ENCODE data around the gene CFAP46.
"Not testable (repeated sequence)": the region's sequence is repeated elsewhere in the genome, so short reads cannot be mapped to it uniquely, and the experiment has no call there.

The CFAP46 gene

DNA sequence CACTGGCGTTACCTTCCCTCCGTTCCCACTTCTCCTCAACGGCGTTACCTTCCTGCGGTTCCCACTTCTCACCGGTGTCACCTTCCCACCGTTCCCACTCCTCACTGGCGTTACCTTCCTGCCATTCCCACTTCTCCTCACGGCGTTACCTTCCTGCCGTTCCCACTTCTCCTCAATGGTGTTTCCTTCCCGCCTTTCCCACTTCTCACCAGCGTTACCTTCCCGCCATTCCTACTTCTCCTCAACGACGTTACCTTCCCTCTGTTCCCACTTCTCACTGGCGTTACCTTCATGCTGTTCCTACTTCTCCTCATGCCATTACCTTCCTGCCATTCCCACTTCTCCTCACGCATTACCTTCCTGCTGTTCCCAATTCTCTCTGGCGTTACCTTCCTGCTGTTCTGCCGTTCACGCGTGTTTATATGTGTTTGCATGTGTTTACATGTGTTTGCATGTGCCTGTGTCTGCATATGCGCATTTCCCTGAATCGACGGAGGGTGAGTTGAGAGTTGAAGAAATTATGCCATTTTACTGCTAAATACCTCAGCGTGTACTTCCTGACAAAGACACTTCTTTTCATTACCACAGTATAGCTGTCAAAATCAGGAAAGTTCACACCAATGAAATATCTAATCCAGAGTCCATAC lies 23.2 kb upstream of the CFAP46 start:
- peaks cover 0 to 23% (median 14%) of the 10 kb centered on the region in 5 experiments for H3K27me3 ChIP-seq (replicated peaks in 2 of 5; ENCODE audit: control insufficient read depth in 4 of 5, insufficient read depth in 5 of 5, low read length in 4 of 5)
- whole genome bisulfite sequencing (ENCODE audit: insufficient coverage), result 73% methylated on average over 18 of the region's 26 CpGs
- CTCF ChIA-PET, result no interaction called here
- peaks cover 0 to 10% (median 4%) of the 10 kb centered on the region in 4 experiments for H3K4me1 ChIP-seq (ENCODE audit: control extremely low read depth in 1 of 4, control insufficient read depth in 4 of 4, insufficient read depth in 4 of 4, low read length in 3 of 4)
- DNase-seq, result peak in 2 of 3 donors; percentile 20 to 33
- no peak overlapping the region for H3K4me3 ChIP-seq (ENCODE audit: control insufficient read depth in 1 of 7, extremely low read depth in 1 of 7, insufficient read depth in 4 of 7, low read depth in 2 of 7, low read length in 6 of 7)
- H3K9me3 ChIP-seq (ENCODE audit: control extremely low read depth in 1 of 5, control insufficient read depth in 4 of 5, insufficient read depth in 2 of 5, low read depth in 1 of 5, low read length in 4 of 5), result peaks cover 0 to 8% (median 0%) of the 10 kb centered on the region in 5 experiments
- POLR2A ChIA-PET, result no interaction called here
- no peak overlapping the region for H3K27ac ChIP-seq (ENCODE audit: insufficient read depth in 1 of 2, low read depth in 1 of 2, low read length in 2 of 2, poor library complexity in 1 of 2, severe bottlenecking in 2 of 2)
- H3K36me3 ChIP-seq (ENCODE audit: control insufficient read depth in 4 of 4, insufficient read depth in 4 of 4, low read length in 3 of 4), result no peaks in the 10 kb centered on the region

DNA sequence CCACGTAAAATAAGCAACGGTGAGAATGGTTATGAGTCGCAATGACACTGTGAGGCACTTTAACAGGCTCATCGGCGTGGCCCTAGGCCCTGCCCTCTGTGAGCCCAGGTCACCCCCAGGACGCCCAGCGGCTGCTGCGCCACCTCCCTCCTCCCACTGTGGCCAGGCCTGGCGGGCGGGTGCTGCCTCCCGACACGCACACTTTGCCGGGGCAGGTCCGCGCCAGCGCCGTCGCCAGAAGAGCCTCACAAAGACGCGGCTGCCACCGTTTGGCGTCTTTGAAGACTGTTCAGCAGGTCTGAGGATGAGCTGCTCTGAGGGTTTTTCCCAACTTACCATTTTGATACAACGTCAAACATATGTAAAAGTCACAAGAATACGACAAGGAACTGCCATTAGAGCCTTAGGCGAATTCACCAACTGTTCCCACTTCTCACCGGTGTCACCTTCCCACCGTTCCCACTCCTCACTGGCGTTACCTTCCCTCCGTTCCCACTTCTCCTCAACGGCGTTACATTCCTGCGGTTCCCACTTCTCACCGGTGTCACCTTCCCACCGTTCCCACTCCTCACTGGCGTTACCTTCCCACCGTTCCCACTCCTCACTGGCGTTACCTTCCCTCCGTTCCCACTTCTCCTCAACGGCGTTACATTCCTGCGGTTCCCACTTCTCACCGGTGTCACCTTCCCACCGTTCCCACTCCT lies 22.5 kb upstream of the CFAP46 start:
- POLR2A ChIA-PET; H3K36me3 ChIP-seq (ENCODE audit: control insufficient read depth in 4 of 4, insufficient read depth in 4 of 4, low read length in 3 of 4); CTCF ChIA-PET; H3K9me3 ChIP-seq (ENCODE audit: control extremely low read depth in 1 of 5, control insufficient read depth in 4 of 5, insufficient read depth in 2 of 5, low read depth in 1 of 5, low read length in 4 of 5); H3K27ac ChIP-seq (ENCODE audit: insufficient read depth in 1 of 2, low read depth in 1 of 2, low read length in 2 of 2, poor library complexity in 1 of 2, severe bottlenecking in 2 of 2): not testable (repeated sequence)
- peaks cover 0 to 10% (median 4%) of the 10 kb centered on the region in 4 experiments for H3K4me1 ChIP-seq (ENCODE audit: control extremely low read depth in 1 of 4, control insufficient read depth in 4 of 4, insufficient read depth in 4 of 4, low read length in 3 of 4)
- WGBS (ENCODE audit: insufficient coverage), result 61% methylated on average over 30 of the region's 43 CpGs
- H3K27me3 ChIP-seq (replicated peaks in 2 of 5; ENCODE audit: control insufficient read depth in 4 of 5, insufficient read depth in 5 of 5, low read length in 4 of 5), result peaks cover 0 to 20% (median 14%) of the 10 kb centered on the region in 5 experiments
- H3K4me3 ChIP-seq (ENCODE audit: control insufficient read depth in 1 of 7, extremely low read depth in 1 of 7, insufficient read depth in 4 of 7, low read depth in 2 of 7, low read length in 6 of 7), result peak overlapping the region in 1 of 7 experiments; percentile 53
- DNase-seq, result peak in 2 of 3 donors; percentile 51 to 64

DNA sequence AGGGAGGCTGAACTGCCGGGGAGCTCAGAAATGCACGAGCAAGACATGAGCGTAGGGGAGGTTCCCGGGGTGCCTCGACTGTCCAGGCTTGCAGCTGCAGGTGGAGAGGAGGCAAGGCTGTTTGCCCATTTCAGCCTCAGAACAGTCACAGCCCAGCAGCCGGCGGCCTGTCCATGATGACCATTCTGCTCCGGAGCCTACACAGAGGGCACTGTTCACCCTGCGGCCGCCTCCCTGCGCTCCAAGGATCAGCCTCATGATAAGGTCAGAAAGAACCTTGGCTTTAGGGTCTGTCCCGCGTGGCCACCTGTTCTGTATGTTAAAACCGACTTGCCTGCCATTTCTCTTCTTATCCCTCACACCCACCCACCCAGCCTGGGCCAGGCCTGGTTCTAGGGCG lies 21.9 kb upstream of the CFAP46 start:
- DNase-seq, result no peak
- H3K27me3 ChIP-seq (replicated peaks in 2 of 5; ENCODE audit: control insufficient read depth in 4 of 5, insufficient read depth in 5 of 5, low read length in 4 of 5), result peaks cover 0 to 21% (median 14%) of the 10 kb centered on the region in 5 experiments
- H3K36me3 ChIP-seq (ENCODE audit: control insufficient read depth in 4 of 4, insufficient read depth in 4 of 4, low read length in 3 of 4), result no peaks in the 10 kb centered on the region
- 94% methylated on average over 13 of the region's 15 CpGs for WGBS (ENCODE audit: insufficient coverage)
- H3K4me1 ChIP-seq (ENCODE audit: control extremely low read depth in 1 of 4, control insufficient read depth in 4 of 4, insufficient read depth in 4 of 4, low read length in 3 of 4), result peaks cover 0 to 10% (median 4%) of the 10 kb centered on the region in 4 experiments
- peaks cover 0 to 2% (median 0%) of the 10 kb centered on the region in 5 experiments for H3K9me3 ChIP-seq (ENCODE audit: control extremely low read depth in 1 of 5, control insufficient read depth in 4 of 5, insufficient read depth in 2 of 5, low read depth in 1 of 5, low read length in 4 of 5)
- peak overlapping the region in 1 of 7 experiments; percentile 53 for H3K4me3 ChIP-seq (ENCODE audit: control insufficient read depth in 1 of 7, extremely low read depth in 1 of 7, insufficient read depth in 4 of 7, low read depth in 2 of 7, low read length in 6 of 7)
- no peak overlapping the region for H3K27ac ChIP-seq (ENCODE audit: insufficient read depth in 1 of 2, low read depth in 1 of 2, low read length in 2 of 2, poor library complexity in 1 of 2, severe bottlenecking in 2 of 2)
- ChIA-PET POLR2A (no interaction called here), CTCF (no interaction called here)

DNA sequence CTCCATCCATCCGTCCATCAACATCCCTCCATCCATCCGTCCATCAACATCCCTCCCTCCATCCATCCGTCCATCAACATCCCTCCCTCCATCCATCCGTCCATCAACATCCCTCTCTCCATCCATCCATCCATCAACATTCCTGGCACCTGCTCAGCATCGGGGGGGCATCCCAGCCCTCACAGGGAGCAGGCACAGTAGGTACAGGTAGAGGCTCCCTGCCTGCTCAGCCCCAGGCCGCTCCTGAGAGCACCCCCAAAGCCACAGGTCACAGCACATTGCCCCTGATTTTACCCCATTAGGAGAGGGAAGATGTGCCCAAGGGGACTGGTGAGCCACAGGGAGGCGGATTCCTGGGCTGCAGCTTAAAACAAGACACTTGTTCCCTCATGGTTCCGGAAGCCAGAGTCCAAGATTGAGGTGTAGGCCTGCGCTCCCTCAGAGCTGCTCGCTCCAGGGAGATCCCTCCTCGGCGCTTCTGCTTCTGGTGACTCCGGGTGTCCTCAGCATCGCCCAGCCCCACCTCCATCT lies 21.1 kb upstream of the CFAP46 start:
- POLR2A ChIA-PET, result no interaction called here

DNA sequence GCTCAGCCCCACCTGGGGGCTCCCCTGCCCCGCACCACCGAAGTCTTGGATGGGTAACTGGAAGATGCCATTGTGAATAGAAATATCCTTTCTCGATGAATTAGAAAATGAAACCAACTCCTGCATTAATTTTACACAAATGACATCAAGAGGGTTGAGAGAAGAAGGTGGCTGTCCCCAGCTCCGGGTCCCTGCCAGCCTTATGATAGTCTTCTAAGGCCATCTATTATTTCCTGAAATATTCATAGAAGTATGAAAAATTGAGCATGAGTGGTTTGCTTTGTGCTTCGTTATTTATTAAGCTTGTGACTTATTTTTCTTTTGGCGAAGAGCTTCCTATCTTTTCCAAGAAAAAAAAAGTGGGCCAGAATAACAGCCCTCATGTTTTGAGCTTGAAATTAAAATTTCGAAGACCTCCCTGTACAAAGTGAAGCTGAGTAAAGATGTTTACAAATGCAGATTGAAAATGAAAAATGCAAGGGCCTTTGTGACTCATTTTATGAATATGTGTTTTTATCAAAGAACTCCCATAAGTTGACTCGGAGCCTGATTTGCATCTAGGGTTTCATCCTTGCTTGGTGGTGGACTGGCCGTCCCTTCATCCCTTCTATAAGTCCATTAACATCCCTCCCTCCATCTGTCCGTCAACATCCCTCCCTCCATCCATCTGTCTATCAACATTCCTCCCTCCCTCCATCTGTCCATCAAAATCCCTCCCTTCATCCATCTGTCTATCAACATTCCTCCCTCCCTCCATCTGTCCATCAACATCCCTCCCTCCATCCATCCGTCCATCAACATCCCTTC lies 20.5 kb upstream of the CFAP46 start:
- peak in 2 of 3 donors; percentile 13 to 47 for DNase-seq
- CTCF ChIA-PET, result interaction anchor here (1.2 kb wide), 1 partner anchor 23 kb away, joined by 3 read pairs; no protein-coding TSS in a partner anchor
- peak overlapping the region; percentile 42 to 95 (median 75) for H3K4me3 ChIP-seq (ENCODE audit: control insufficient read depth in 1 of 7, extremely low read depth in 1 of 7, insufficient read depth in 4 of 7, low read depth in 2 of 7, low read length in 6 of 7)
- peaks cover 0 to 15% (median 9%) of the 10 kb centered on the region in 5 experiments for H3K27me3 ChIP-seq (replicated peaks in 2 of 5; ENCODE audit: control insufficient read depth in 4 of 5, insufficient read depth in 5 of 5, low read length in 4 of 5)
- peaks cover 0 to 10% (median 4%) of the 10 kb centered on the region in 4 experiments for H3K4me1 ChIP-seq (ENCODE audit: control extremely low read depth in 1 of 4, control insufficient read depth in 4 of 4, insufficient read depth in 4 of 4, low read length in 3 of 4)
- 91% methylated on average over 6 of the region's 11 CpGs for WGBS (ENCODE audit: insufficient coverage)
- peak overlapping the region in 1 of 2 experiments; percentile 54 for H3K27ac ChIP-seq (ENCODE audit: insufficient read depth in 1 of 2, low read depth in 1 of 2, low read length in 2 of 2, poor library complexity in 1 of 2, severe bottlenecking in 2 of 2)
- H3K36me3 ChIP-seq (ENCODE audit: control insufficient read depth in 4 of 4, insufficient read depth in 4 of 4, low read length in 3 of 4), result no peaks in the 10 kb centered on the region
- POLR2A ChIA-PET, result no interaction called here
- H3K9me3 ChIP-seq (ENCODE audit: control extremely low read depth in 1 of 5, control insufficient read depth in 4 of 5, insufficient read depth in 2 of 5, low read depth in 1 of 5, low read length in 4 of 5), result no peaks in the 10 kb centered on the region

More for the DNA sequence above, 21.1 kb upstream of the CFAP46 start:
- Histone ChIP-seq H3K27ac (ENCODE audit: insufficient read depth in 1 of 2, low read depth in 1 of 2, low read length in 2 of 2, poor library complexity in 1 of 2, severe bottlenecking in 2 of 2) (no peak overlapping the region), H3K36me3 (ENCODE audit: control insufficient read depth in 4 of 4, insufficient read depth in 4 of 4, low read length in 3 of 4) (no peaks in the 10 kb centered on the region), H3K4me1 (ENCODE audit: control extremely low read depth in 1 of 4, control insufficient read depth in 4 of 4, insufficient read depth in 4 of 4, low read length in 3 of 4) (peaks cover 0 to 10% (median 4%) of the 10 kb centered on the region in 4 experiments), H3K27me3 (replicated peaks in 2 of 5; ENCODE audit: control insufficient read depth in 4 of 5, insufficient read depth in 5 of 5, low read length in 4 of 5) (peaks cover 0 to 15% (median 13%) of the 10 kb centered on the region in 5 experiments), H3K9me3 (ENCODE audit: control extremely low read depth in 1 of 5, control insufficient read depth in 4 of 5, insufficient read depth in 2 of 5, low read depth in 1 of 5, low read length in 4 of 5) (no peaks in the 10 kb centered on the region), H3K4me3 (ENCODE audit: control insufficient read depth in 1 of 7, extremely low read depth in 1 of 7, insufficient read depth in 4 of 7, low read depth in 2 of 7, low read length in 6 of 7) (no peak overlapping the region)
- CTCF ChIA-PET, result no interaction called here
- DNase-seq, result no peak
- WGBS (ENCODE audit: insufficient coverage), result 96% methylated on average over 11 of the region's 14 CpGs

DNA sequence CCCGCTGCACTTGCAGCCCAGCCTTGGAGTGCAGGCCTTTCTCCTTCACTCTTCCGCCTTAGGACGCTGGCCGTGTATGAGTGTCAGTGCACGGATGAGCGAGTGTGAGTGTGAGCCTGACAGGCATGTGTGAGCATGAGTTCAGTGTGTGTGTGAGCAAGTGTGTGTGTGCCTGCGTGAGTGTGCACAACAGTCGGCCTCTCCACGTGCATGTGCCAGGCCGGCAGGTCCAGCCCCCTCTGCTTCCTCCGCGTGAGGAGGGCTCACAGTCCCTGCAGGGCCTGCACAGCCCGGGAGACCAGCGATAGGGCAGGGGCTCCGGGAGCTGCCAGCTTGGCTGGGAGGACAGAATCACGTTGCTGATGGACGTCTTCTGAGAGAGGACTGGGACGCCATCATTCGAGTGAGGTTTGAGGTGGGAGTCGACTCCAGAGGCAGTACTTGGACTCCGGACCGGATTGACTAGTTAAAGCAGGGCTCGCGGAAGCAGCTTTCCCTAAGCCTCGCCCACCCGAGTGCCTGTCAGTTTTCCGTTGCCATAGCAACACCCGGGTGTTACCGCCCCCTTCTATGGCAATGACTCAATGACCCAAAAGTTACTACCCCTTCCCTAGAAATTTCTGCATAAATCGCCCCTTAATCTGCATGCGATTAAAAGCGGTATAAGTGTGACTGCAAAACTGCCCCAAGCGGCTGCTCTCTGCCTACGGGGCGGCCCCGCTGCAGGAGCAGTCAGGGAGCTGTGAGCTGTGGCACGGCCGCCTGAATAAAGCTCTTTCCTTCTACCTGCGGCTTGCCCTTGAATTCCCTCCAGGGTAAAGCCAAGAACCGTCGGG lies 19.6 kb upstream of the CFAP46 start:
- CTCF ChIA-PET, result interaction anchor here (0.7 to 1.2 kb wide), 2 partner anchors 22 to 24 kb away, joined by 3 read pairs; no protein-coding TSS in a partner anchor

More for the DNA sequence above, 19.6 kb upstream of the CFAP46 start:
- peaks cover 0 to 10% (median 4%) of the 10 kb centered on the region in 4 experiments for H3K4me1 ChIP-seq (ENCODE audit: control extremely low read depth in 1 of 4, control insufficient read depth in 4 of 4, insufficient read depth in 4 of 4, low read length in 3 of 4)
- 3% methylated on average over 34 of the region's 41 CpGs for WGBS (ENCODE audit: insufficient coverage)
- DNase-seq, result peak; percentile 70 to 89 (median 85)
- no peaks in the 10 kb centered on the region for H3K36me3 ChIP-seq (ENCODE audit: control insufficient read depth in 4 of 4, insufficient read depth in 4 of 4, low read length in 3 of 4)
- POLR2A ChIA-PET, result no interaction called here
- no peaks in the 10 kb centered on the region for H3K9me3 ChIP-seq (ENCODE audit: control extremely low read depth in 1 of 5, control insufficient read depth in 4 of 5, insufficient read depth in 2 of 5, low read depth in 1 of 5, low read length in 4 of 5)
- peak overlapping the region; percentile 42 to 95 (median 75) for H3K4me3 ChIP-seq (ENCODE audit: control insufficient read depth in 1 of 7, extremely low read depth in 1 of 7, insufficient read depth in 4 of 7, low read depth in 2 of 7, low read length in 6 of 7)
- peaks cover 0 to 15% (median 7%) of the 10 kb centered on the region in 5 experiments for H3K27me3 ChIP-seq (replicated peaks in 2 of 5; ENCODE audit: control insufficient read depth in 4 of 5, insufficient read depth in 5 of 5, low read length in 4 of 5)
- peak overlapping the region in 1 of 2 experiments; percentile 54 for H3K27ac ChIP-seq (ENCODE audit: insufficient read depth in 1 of 2, low read depth in 1 of 2, low read length in 2 of 2, poor library complexity in 1 of 2, severe bottlenecking in 2 of 2)

Measured in common myeloid progenitor, CD34-positive (primary cell).